Natural killer cell treated with Interleukin-12 subunit alpha and Interleukin-12 subunit beta and Interleukin-15 and Interleukin-18, amount 100 ng/mL, for 72 hours (primary cell): ENCODE data around the gene GCC1. TPM values are rescaled to one million over a fixed set of nuclear protein-coding genes. Genes with fewer than 3 reads are reported as not detected.

Source experiments
- ATAC-seq, 2 donors: fragments of 150-1000 bp; cut with Tn5 transposase in 1 of 2; sonication (Bioruptor Pico), chemical (Tn5 transposase) in 1 of 2; 2 replicates each; pipeline ENCODE4 v1.10.0; 2021
- DNase-seq: peaks from one replicate; pipeline ENCODE4 v3.0.0; 2022; ENCODE audit warnings: low spot score
- H3K27ac Mint-ChIP-seq, 2 donors: 1 replicate in 1 of 2; 2 replicates in 1 of 2; pipeline ENCODE4 v1.8.0; 2022; ENCODE audit warnings: mixed read lengths in 2 of 2, mild to moderate bottlenecking in 1 of 2, moderate library complexity in 1 of 2
- H3K27me3 Mint-ChIP-seq, 2 donors: 1 replicate in 1 of 2; 2 replicates in 1 of 2; pipeline ENCODE4 v1.8.0; 2022; ENCODE audit warnings: mixed read lengths in 2 of 2
- H3K36me3 Mint-ChIP-seq: one replicate; pipeline ENCODE4 v1.8.0; 2022; ENCODE audit warnings: mixed read lengths
- H3K4me1 Mint-ChIP-seq, 2 donors: 1 replicate in 1 of 2; 2 replicates in 1 of 2; pipeline ENCODE4 v1.8.0; 2022; ENCODE audit warnings: low read depth in 2 of 2, mixed read lengths in 2 of 2, mild to moderate bottlenecking in 1 of 2
- H3K4me3 Mint-ChIP-seq: one replicate; pipeline ENCODE4 v1.8.0; 2022; ENCODE audit warnings: mixed read lengths
- H3K9me3 Mint-ChIP-seq: 2 replicates; pipeline ENCODE4 v1.8.0; 2022; ENCODE audit warnings: mixed read lengths
- total RNA-seq, 2 donors: library from RNA; stranded (reverse); gene quantifications; one replicate each; pipeline ENCODE4 v1.2.3, GENCODE V29; 2022

GCC1 gene
- total RNA-seq, 2 donors from 2014 or later = 21.8 TPM

GRCh38 chr7:127608446-127608845 is 23.1 kb upstream of the GCC1 start:
- peaks cover 11 to 27% of the 10 kb centered on the region in 2 donors for H3K27me3 Mint-ChIP-seq

GRCh38 chr7:127600885-127601284 is 15.5 kb upstream of the GCC1 start:
- DNase-seq (no peak), ATAC-seq (no peak)
- no peak overlapping the region for H3K4me3 Mint-ChIP-seq
- no peaks in the 10 kb centered on the region for H3K4me1 Mint-ChIP-seq
- no peaks in the 10 kb centered on the region for H3K36me3 Mint-ChIP-seq
- peaks cover 7 to 16% of the 10 kb centered on the region in 2 donors for H3K27me3 Mint-ChIP-seq
- no peaks in the 10 kb centered on the region for H3K9me3 Mint-ChIP-seq
- H3K27ac Mint-ChIP-seq = no peak overlapping the region

More at GRCh38 chr7:127608446-127608845, 23.1 kb upstream of the GCC1 start:
- Mint-ChIP-seq H3K36me3 (no peaks in the 10 kb centered on the region), H3K9me3 (no peaks in the 10 kb centered on the region), H3K27ac (no peak overlapping the region), H3K4me3 (no peak overlapping the region), H3K4me1 (no peaks in the 10 kb centered on the region)
- DNase-seq (no peak), ATAC-seq (no peak)

- H3K27ac Mint-ChIP-seq = no peak overlapping the region
- peaks cover 7 to 13% of the 10 kb centered on the region in 2 donors for H3K27me3 Mint-ChIP-seq
- ATAC-seq (no peak), DNase-seq (no peak)
- no peaks in the 10 kb centered on the region for H3K4me1 Mint-ChIP-seq
- H3K9me3 Mint-ChIP-seq = no peaks in the 10 kb centered on the region
- no peaks in the 10 kb centered on the region for H3K36me3 Mint-ChIP-seq
- H3K4me3 Mint-ChIP-seq = no peak overlapping the region
Measured at GRCh38 chr7:127598318-127598717, 12.9 kb upstream of the GCC1 start.

GRCh38 chr7:127595737-127596136 is 10.3 kb upstream of the GCC1 start:
- H3K27me3 Mint-ChIP-seq = peaks cover 0 to 7% of the 10 kb centered on the region in 2 donors
- H3K4me1 Mint-ChIP-seq = peaks cover 0 to 6% of the 10 kb centered on the region in 2 donors
- peaks cover 4% of the 10 kb centered on the region for H3K36me3 Mint-ChIP-seq
- no peak for ATAC-seq
- H3K4me3 Mint-ChIP-seq = no peak overlapping the region
- H3K9me3 Mint-ChIP-seq = no peaks in the 10 kb centered on the region
- no peak for DNase-seq
- no peak overlapping the region for H3K27ac Mint-ChIP-seq

- no peaks in the 10 kb centered on the region for H3K9me3 Mint-ChIP-seq
- peaks cover 4% of the 10 kb centered on the region for H3K36me3 Mint-ChIP-seq
- no peak overlapping the region for H3K27ac Mint-ChIP-seq
- no peak overlapping the region for H3K4me3 Mint-ChIP-seq
- H3K4me1 Mint-ChIP-seq = peaks cover 7 to 12% of the 10 kb centered on the region in 2 donors
- DNase-seq (no peak), ATAC-seq (no peak)
- peaks cover 0 to 5% of the 10 kb centered on the region in 2 donors for H3K27me3 Mint-ChIP-seq
Measured at GRCh38 chr7:127594490-127594889, 9.1 kb upstream of the GCC1 start.

GRCh38 chr7:127592550-127592949 is 7.2 kb upstream of the GCC1 start:
- no peak for DNase-seq
- Mint-ChIP-seq H3K9me3 (no peaks in the 10 kb centered on the region), H3K36me3 (peaks cover 4% of the 10 kb centered on the region), H3K4me3 (no peak overlapping the region), H3K27ac (no peak overlapping the region), H3K4me1 (peaks cover 15 to 18% of the 10 kb centered on the region in 2 donors), H3K27me3 (peaks cover 0 to under 1% of the 10 kb centered on the region in 2 donors)
- ATAC-seq = no peak

- DNase-seq (no peak), ATAC-seq (no peak)
- H3K27ac Mint-ChIP-seq = peak overlapping the region in 1 of 2 donors; percentile 45
- H3K9me3 Mint-ChIP-seq = no peaks in the 10 kb centered on the region
- peaks cover 15 to 19% of the 10 kb centered on the region in 2 donors for H3K4me1 Mint-ChIP-seq
- no peaks in the 10 kb centered on the region for H3K27me3 Mint-ChIP-seq
- H3K4me3 Mint-ChIP-seq = no peak overlapping the region
- peaks cover 4% of the 10 kb centered on the region for H3K36me3 Mint-ChIP-seq
Measured at GRCh38 chr7:127591591-127591990, 6.2 kb upstream of the GCC1 start.

- no peak for DNase-seq
- peaks cover 19 to 23% of the 10 kb centered on the region in 2 donors for H3K4me1 Mint-ChIP-seq
- peak overlapping the region in 1 of 2 donors; percentile 45 for H3K27ac Mint-ChIP-seq
- no peak for ATAC-seq
- peaks cover 4% of the 10 kb centered on the region for H3K36me3 Mint-ChIP-seq
- H3K27me3 Mint-ChIP-seq = no peaks in the 10 kb centered on the region
- no peak overlapping the region for H3K4me3 Mint-ChIP-seq
- H3K9me3 Mint-ChIP-seq = no peaks in the 10 kb centered on the region
Measured at GRCh38 chr7:127591189-127591588, 5.8 kb upstream of the GCC1 start.

- Mint-ChIP-seq H3K4me1 (peaks cover 26 to 30% of the 10 kb centered on the region in 2 donors), H3K9me3 (no peaks in the 10 kb centered on the region), H3K27me3 (no peaks in the 10 kb centered on the region), H3K36me3 (peaks cover 4% of the 10 kb centered on the region), H3K27ac (peak overlapping the region in 1 of 2 donors; percentile 90), H3K4me3 (peak overlapping the region; percentile 98)
- DNase-seq (no peak), ATAC-seq (no peak)
Measured at GRCh38 chr7:127589896-127590295, 4.5 kb upstream of the GCC1 start.

GRCh38 chr7:127588697-127589482 is 3.5 kb upstream of the GCC1 start:
- H3K4me3 Mint-ChIP-seq = peak overlapping the region; percentile 98

GRCh38 chr7:127588019-127588696 is 2.8 kb upstream of the GCC1 start, which contains the start of gene ARF5:
TSS of gene ARF5 (plus strand) at chr7:127588411. CDS start at chr7:127588499, 88 bp downstream.
- peaks cover 43 to 46% of the 10 kb centered on the region in 2 donors for H3K4me1 Mint-ChIP-seq
- H3K9me3 Mint-ChIP-seq = no peaks in the 10 kb centered on the region
- peak within 1 kb of the TSS; percentile 98 for H3K4me3 Mint-ChIP-seq
- H3K36me3 Mint-ChIP-seq = peaks cover 7% of the 10 kb centered on the region
- H3K27ac Mint-ChIP-seq = peak within 1 kb of the TSS; percentile 75 to 90
- no peaks in the 10 kb centered on the region for H3K27me3 Mint-ChIP-seq
- DNase-seq (peak; percentile 90), ATAC-seq (peak; percentile 91)

More at GRCh38 chr7:127588697-127589482, 3.5 kb upstream of the GCC1 start:
- H3K36me3 Mint-ChIP-seq = peaks cover 4% of the 10 kb centered on the region
- H3K27ac Mint-ChIP-seq = peak overlapping the region; percentile 75 to 90
- no peaks in the 10 kb centered on the region for H3K9me3 Mint-ChIP-seq
- no peaks in the 10 kb centered on the region for H3K27me3 Mint-ChIP-seq
- ATAC-seq (peak in 1 of 2 donors; percentile 1), DNase-seq (no peak)
- peaks cover 36 to 40% of the 10 kb centered on the region in 2 donors for H3K4me1 Mint-ChIP-seq

- H3K27me3 Mint-ChIP-seq = no peaks in the 10 kb centered on the region
- H3K27ac Mint-ChIP-seq = no peak overlapping the region
- ATAC-seq (no peak), DNase-seq (no peak)
- no peaks in the 10 kb centered on the region for H3K9me3 Mint-ChIP-seq
- H3K4me3 Mint-ChIP-seq = peak overlapping the region; percentile 90
- peaks cover 48 to 51% of the 10 kb centered on the region in 2 donors for H3K4me1 Mint-ChIP-seq
- peaks cover 12% of the 10 kb centered on the region for H3K36me3 Mint-ChIP-seq
Measured at GRCh38 chr7:127587663-127588018, 2.2 kb upstream of the GCC1 start.

- no peak for DNase-seq
- H3K4me1 Mint-ChIP-seq = peaks cover 58 to 61% of the 10 kb centered on the region in 2 donors
- H3K36me3 Mint-ChIP-seq = peaks cover 9% of the 10 kb centered on the region
- H3K4me3 Mint-ChIP-seq = peak overlapping the region; percentile 90
- H3K27me3 Mint-ChIP-seq = no peaks in the 10 kb centered on the region
- H3K9me3 Mint-ChIP-seq = no peaks in the 10 kb centered on the region
- ATAC-seq = no peak
- H3K27ac Mint-ChIP-seq = peak overlapping the region; percentile 79 to 89
Measured at GRCh38 chr7:127586346-127586745, 950 bp upstream of the GCC1 start.

GRCh38 chr7:127584648-127585043 is 750 bp downstream of the GCC1 start:
- DNase-seq (no peak), ATAC-seq (no peak)
- no peaks in the 10 kb centered on the region for H3K27me3 Mint-ChIP-seq
- no peaks in the 10 kb centered on the region for H3K9me3 Mint-ChIP-seq
- H3K27ac Mint-ChIP-seq = peak overlapping the region; percentile 79 to 89
- H3K36me3 Mint-ChIP-seq = peaks cover 9% of the 10 kb centered on the region
- peaks cover 57 to 70% of the 10 kb centered on the region in 2 donors for H3K4me1 Mint-ChIP-seq
- H3K4me3 Mint-ChIP-seq = peak overlapping the region; percentile 90
